Suprapubic skin (tissue), 4 donors: ENCODE data around the gene MYH10. TPM values are rescaled to one million over a fixed set of nuclear protein-coding genes. Genes with fewer than 3 reads are reported as not detected.

Experiments
- DNase-seq, 2 donors: peaks; one replicate each; pipeline ENCODE4 v3.0.0-alpha.2; 2019; ENCODE audit warnings: low spot score in 2 of 2
- H3K27ac ChIP-seq: fragments of 200-600 bp; sonication (generic); one replicate; pipeline ENCODE4 v1.5.1; 2019
- H3K27me3 ChIP-seq: fragments of 200-600 bp; sonication (generic); one replicate; pipeline ENCODE4 v1.5.1; 2019
- H3K36me3 ChIP-seq: fragments of 200-600 bp; sonication (generic); one replicate; pipeline ENCODE4 v1.5.1; 2019
- H3K4me1 ChIP-seq: fragments of 200-600 bp; sonication (generic); one replicate; pipeline ENCODE4 v1.5.1; 2019
- H3K4me3 ChIP-seq: fragments of 200-600 bp; sonication (generic); one replicate; pipeline ENCODE4 v1.5.1; 2019; ENCODE audit warnings: mild to moderate bottlenecking
- H3K9me3 ChIP-seq: fragments of 200-600 bp; sonication (generic); one replicate; pipeline ENCODE4 v1.5.1; 2019
- CTCF ChIP-seq, 2 donors: fragments of 200-600 bp in 1 of 2; fragments of 450-650 bp in 1 of 2; sonication (generic) in 1 of 2; IDR thresholded peaks; one replicate each; pipeline ENCODE4 v1.5.1; 2016 to 2019; ENCODE audit warnings: antibody characterized with exemption in 2 of 2, mild to moderate bottlenecking in 1 of 2, moderate library complexity in 1 of 2
- EP300 ChIP-seq: sonication (generic); formaldehyde crosslinking; IDR thresholded peaks from one replicate; pipeline ENCODE4 v1.6.1; 2017; ENCODE audit warnings: antibody characterized with exemption
- POLR2A ChIP-seq, 2 donors: fragments of 450-650 bp; IDR thresholded peaks; one replicate each; pipeline ENCODE4 v1.6.1; 2017; ENCODE audit warnings: antibody characterized with exemption in 2 of 2, mild to moderate bottlenecking in 2 of 2, moderate library complexity in 2 of 2
- POLR2AphosphoS5 ChIP-seq, 3 donors: sonication (generic); formaldehyde crosslinking; IDR thresholded peaks; one replicate each; pipeline ENCODE4 v1.6.1; 2017; ENCODE audit warnings: antibody characterized with exemption in 3 of 3
- WGBS: methylation state at CpG from one replicate; pipeline ENCODE4 v1.1.5; 2018; 5-methylcytosine and 5-hydroxymethylcytosine counted together
- total RNA-seq, 4 donors: library from RNA; depleted of rRNA; stranded (reverse); fragments of >200 nt; gene quantifications; one replicate each; pipeline ENCODE4 v1.1.0, GENCODE V29; 2016

The MYH10 gene
- total RNA-seq, 4 donors from 2014 or later: 9.5 to 18.3 (median 13.2) TPM

GRCh38 chr17:8468980-8469379 lies 161.5 kb downstream of the MYH10 start:
- Histone ChIP-seq H3K4me1 (peaks cover 42% of the 10 kb centered on the region), H3K36me3 (peaks cover 61% of the 10 kb centered on the region), H3K9me3 (no peaks in the 10 kb centered on the region), H3K4me3 (no peak overlapping the region), H3K27me3 (no peaks in the 10 kb centered on the region), H3K27ac (no peak overlapping the region)
- TF ChIP-seq CTCF (IDR thresholded peaks at IDR 0.05) (no peak), EP300 (no peak), POLR2AphosphoS5 (IDR thresholded peaks at IDR 0.05) (no peak)
- 83% methylated on average over 3 of the region's 3 CpGs for WGBS
- no peak for DNase-seq

GRCh38 chr17:8468127-8468526 lies 162.4 kb downstream of the MYH10 start:
- Histone ChIP-seq H3K4me3 (no peak overlapping the region), H3K27ac (no peak overlapping the region), H3K27me3 (no peaks in the 10 kb centered on the region), H3K9me3 (no peaks in the 10 kb centered on the region), H3K36me3 (peaks cover 59% of the 10 kb centered on the region), H3K4me1 (peaks cover 49% of the 10 kb centered on the region)
- no peak for DNase-seq
- 90% methylated on average over 9 of the region's 9 CpGs for WGBS
- TF ChIP-seq EP300: no peak
- no peak for TF ChIP-seq POLR2AphosphoS5 (IDR thresholded peaks at IDR 0.05)
- TF ChIP-seq CTCF (IDR thresholded peaks at IDR 0.05): no peak
- TF ChIP-seq POLR2A (IDR thresholded peaks at IDR 0.05): no peak

GRCh38 chr17:8467527-8467926 lies 163.0 kb downstream of the MYH10 start:
- no peaks in the 10 kb centered on the region for H3K9me3 ChIP-seq
- H3K36me3 ChIP-seq: peaks cover 62% of the 10 kb centered on the region
- WGBS: 83% methylated on average over 16 of the region's 16 CpGs
- no peak overlapping the region for H3K27ac ChIP-seq
- DNase-seq: no peak
- no peaks in the 10 kb centered on the region for H3K27me3 ChIP-seq
- peaks cover 53% of the 10 kb centered on the region for H3K4me1 ChIP-seq
- TF ChIP-seq EP300 (no peak), POLR2AphosphoS5 (IDR thresholded peaks at IDR 0.05) (no peak), CTCF (IDR thresholded peaks at IDR 0.05) (no peak), POLR2A (IDR thresholded peaks at IDR 0.05) (no peak)
- no peak overlapping the region for H3K4me3 ChIP-seq

GRCh38 chr17:8466873-8467272 lies 163.7 kb downstream of the MYH10 start:
- Histone ChIP-seq H3K27ac (no peak overlapping the region), H3K36me3 (peaks cover 63% of the 10 kb centered on the region), H3K4me3 (no peak overlapping the region), H3K9me3 (no peaks in the 10 kb centered on the region), H3K4me1 (peaks cover 57% of the 10 kb centered on the region), H3K27me3 (no peaks in the 10 kb centered on the region)
- no peak for TF ChIP-seq POLR2AphosphoS5 (IDR thresholded peaks at IDR 0.05)
- TF ChIP-seq POLR2A (IDR thresholded peaks at IDR 0.05): no peak
- TF ChIP-seq CTCF (IDR thresholded peaks at IDR 0.05): no peak
- TF ChIP-seq EP300: no peak
- 90% methylated on average over 21 of the region's 21 CpGs for WGBS
- DNase-seq: no peak

GRCh38 chr17:8466456-8466855 lies 164.1 kb downstream of the MYH10 start:
- H3K27me3 ChIP-seq: no peaks in the 10 kb centered on the region
- no peak for DNase-seq
- H3K4me3 ChIP-seq: no peak overlapping the region
- no peaks in the 10 kb centered on the region for H3K9me3 ChIP-seq
- no peak overlapping the region for H3K27ac ChIP-seq
- TF ChIP-seq POLR2AphosphoS5 (IDR thresholded peaks at IDR 0.05) (no peak), EP300 (no peak), POLR2A (IDR thresholded peaks at IDR 0.05) (no peak), CTCF (IDR thresholded peaks at IDR 0.05) (no peak)
- WGBS: 63% methylated on average over 3 of the region's 3 CpGs
- peaks cover 57% of the 10 kb centered on the region for H3K4me1 ChIP-seq
- H3K36me3 ChIP-seq: peaks cover 63% of the 10 kb centered on the region
